ENCODE data around the gene PAMR1. TPM values are rescaled to one million over a fixed set of nuclear protein-coding genes. Genes with fewer than 3 reads are reported as not detected.

PAMR1 gene
- total RNA-seq, 1 donor from 2014 or later: 63.2 TPM

GRCh38 chr11:35398881-35399280 lies 126.5 kb downstream of the PAMR1 start:
- no peak for DNase-seq

- no peak for DNase-seq
Measured at GRCh38 chr11:35394941-35395340, 130.5 kb downstream of the PAMR1 start.

GRCh38 chr11:35393098-35393497 lies 132.3 kb downstream of the PAMR1 start:
- DNase-seq: no peak

GRCh38 chr11:35391922-35392688 lies 133.3 kb downstream of the PAMR1 start:
- DNase-seq: peak; percentile 94

- DNase-seq: no peak
Measured at GRCh38 chr11:35390737-35391682, 134.4 kb downstream of the PAMR1 start.

GRCh38 chr11:35389897-35390465 lies 135.4 kb downstream of the PAMR1 start:
- no peak for DNase-seq

- DNase-seq: no peak
Measured at GRCh38 chr11:35389112-35389511, 136.3 kb downstream of the PAMR1 start.

GRCh38 chr11:35388061-35388460 lies 137.4 kb downstream of the PAMR1 start:
- DNase-seq: no peak

GRCh38 chr11:35387111-35387982 lies 138.1 kb downstream of the PAMR1 start:
- no peak for DNase-seq

GRCh38 chr11:35383953-35384352 lies 141.5 kb downstream of the PAMR1 start:
- no peak for DNase-seq

Other genes starting within 250 kb of the PAMR1 start
- 2.2 TPM for gene SLC1A2, start 106.1 kb downstream of the PAMR1 start, total RNA-seq
- gene FJX1, start 92.8 kb upstream of the PAMR1 start, total RNA-seq: 9.2 TPM
- 15.5 TPM for gene TRIM44, start 137.2 kb upstream of the PAMR1 start, total RNA-seq